A549 (cell line): Measurements from ENCODE around the gene HIVEP3. TPM values are rescaled to one million over a fixed set of nuclear protein-coding genes. Genes with fewer than 3 reads are reported as not detected.

Experiments
- ATAC-seq, 2 experiments: fragments of 200-7000 bp in 1 of 2; fragments of >200 bp in 1 of 2; cut with Nextera tagmentation in 1 of 2; cut with Tn5 transposase in 1 of 2; 3 replicates each; pipeline versions ENCODE4 v1.8.0 to v1.9.1; 2018 to 2020; ENCODE audit warnings: mild to moderate bottlenecking in 1 of 2, moderate library complexity in 1 of 2
- CTCF ChIA-PET: fragments of 300-600 bp; sonication (Branson Sonifier 250); formaldehyde crosslinking; extraction: SDS; loops from one replicate; lab custom pipeline; 2021; ENCODE audit warnings: antibody characterized with exemption, inconsistent platforms; lab: Yijun Ruan, JAX
- POLR2A ChIA-PET: fragments of 350-600 bp; formaldehyde crosslinking; extraction: SDS; loops from one replicate; lab custom pipeline; 2021; ENCODE audit warnings: antibody characterized with exemption, inconsistent platforms; lab: Yijun Ruan, JAX
- DNase-seq, 2 experiments: peaks; one replicate each; pipeline versions ENCODE4 v3.0.0 to v3.0.0-alpha.2; 2011 to 2016; ENCODE audit warnings: low read depth in 1 of 2, low spot score in 1 of 2
- FAIRE-seq: peaks from 2 replicates; lab custom pipeline; 2011; peaks lifted over from hg19 to GRCh38; lab: Jason Lieb, UNC
- H3K27ac ChIP-seq, 2 experiments: fragments of >200 bp; sonication (Bioruptor Twin); formaldehyde crosslinking; 3 replicates each; pipeline ENCODE4 v1.5.1; 2016 to 2017
- H3K4me1 ChIP-seq: fragments of >200 bp; sonication (Bioruptor Twin); formaldehyde crosslinking; 3 replicates; pipeline ENCODE4 v1.6.1; 2016
- H3K4me2 ChIP-seq: fragments of >200 bp; sonication (Bioruptor Twin); formaldehyde crosslinking; 3 replicates; pipeline ENCODE4 v1.6.1; 2016
- H3K4me3 ChIP-seq: fragments of >200 bp; sonication (Bioruptor Twin); formaldehyde crosslinking; 3 replicates; pipeline ENCODE4 v1.5.1; 2016
- H3K9me3 ChIP-seq: fragments of >200 bp; sonication (Bioruptor Twin); formaldehyde crosslinking; 3 replicates; pipeline ENCODE4 v1.6.1; 2016
- ATOH8 ChIP-seq: fragments of 250-450 bp; sonication (Bioruptor Pico); IDR thresholded peaks from 2 replicates; pipeline ENCODE4 v1.5.0; 2020; ENCODE audit warnings: low read depth, mild to moderate bottlenecking, moderate library complexity
- BCL3 ChIP-seq: fragments of >200 bp; sonication (Bioruptor Twin); formaldehyde crosslinking; IDR thresholded peaks from 3 replicates; pipeline ENCODE4 v1.6.1; 2016
- BHLHE40 ChIP-seq: IDR thresholded peaks from 2 replicates; pipeline ENCODE4 v1.6.1; 2012; ENCODE audit warnings: low read depth, low read length, inconsistent platforms
- CTCF ChIP-seq: fragments of >200 bp; sonication (Bioruptor Twin); formaldehyde crosslinking; IDR thresholded peaks from 3 replicates; pipeline ENCODE4 v1.5.1; 2016
- EP300 ChIP-seq, 2 experiments: fragments of >200 bp; sonication (Bioruptor Twin); formaldehyde crosslinking; IDR thresholded peaks; 2 replicates in 1 of 2; 3 replicates in 1 of 2; pipeline ENCODE4 v1.6.1; 2016 to 2017
- ESRRA ChIP-seq: fragments of 150-350 bp; IDR thresholded peaks from 2 replicates; pipeline ENCODE4 v1.6.1; 2014; ENCODE audit warnings: mild to moderate bottlenecking, low read length, borderline replicate concordance
- FOSB ChIP-seq: fragments of 250-450 bp; sonication (Bioruptor Pico); IDR thresholded peaks from 2 replicates; pipeline ENCODE4 v1.5.0; 2020; ENCODE audit warnings: mild to moderate bottlenecking, moderate library complexity
- HES2 ChIP-seq: fragments of >200 bp; sonication (Bioruptor Twin); formaldehyde crosslinking; IDR thresholded peaks from 2 replicates; pipeline ENCODE4 v1.6.1; 2016
- HEYL ChIP-seq: fragments of 250-450 bp; sonication (Bioruptor Pico); IDR thresholded peaks from 2 replicates; pipeline ENCODE4 v1.8.0; 2021; ENCODE audit warnings: mild to moderate bottlenecking, moderate library complexity
- HOXB13 ChIP-seq: fragments of 250-450 bp; sonication (Bioruptor Pico); IDR thresholded peaks from 2 replicates; pipeline ENCODE4 v1.5.0; 2020; ENCODE audit warnings: low read depth, mild to moderate bottlenecking, moderate library complexity
- MAX ChIP-seq: IDR thresholded peaks from 2 replicates; pipeline ENCODE4 v1.6.1; 2012
- MAZ ChIP-seq: fragments of 150-350 bp; IDR thresholded peaks from 2 replicates; pipeline ENCODE4 v1.6.1; 2014; ENCODE audit warnings: antibody characterized with exemption, low read depth, low read length, borderline replicate concordance
- NR3C1 ChIP-seq: fragments of >200 bp; sonication (Bioruptor Twin); formaldehyde crosslinking; IDR thresholded peaks from 3 replicates; pipeline ENCODE4 v1.6.1; 2017
- PHF8 ChIP-seq: fragments of 200-600 bp; sonication (generic); IDR thresholded peaks from 2 replicates; pipeline ENCODE4 v1.6.1; 2016; ENCODE audit warnings: low read depth, mild to moderate bottlenecking, antibody characterized with exemption, moderate library complexity, borderline replicate concordance
- POLR2AphosphoS2 ChIP-seq: conservative IDR thresholded peaks from 2 replicates; pipeline ENCODE4 v1.6.1; 2012; ENCODE audit warnings: low read length, improper control_type of control experiment, inconsistent platforms
- SMC3 ChIP-seq: fragments of >200 bp; sonication (Bioruptor Twin); formaldehyde crosslinking; IDR thresholded peaks from 3 replicates; pipeline ENCODE4 v1.6.1; 2018; ENCODE audit warnings: inconsistent platforms
- TFCP2L1 ChIP-seq: fragments of 250-450 bp; sonication (Bioruptor Pico); IDR thresholded peaks from 2 replicates; pipeline ENCODE4 v1.5.0; 2021; ENCODE audit warnings: mild to moderate bottlenecking
- TP53 ChIP-seq: fragments of 250-450 bp; sonication (Bioruptor Pico); IDR thresholded peaks from 2 replicates; pipeline ENCODE4 v1.5.0; 2021; ENCODE audit warnings: mild to moderate bottlenecking, moderate library complexity
- USF2 ChIP-seq: fragments of 450-650 bp; IDR thresholded peaks from 2 replicates; pipeline ENCODE4 v1.6.1; 2014; ENCODE audit warnings: antibody characterized with exemption
- ZNF302 ChIP-seq: fragments of 250-450 bp; sonication (Bioruptor Pico); IDR thresholded peaks from 2 replicates; pipeline ENCODE4 v1.9.0; 2021; ENCODE audit warnings: inconsistent platforms, mild to moderate bottlenecking, moderate library complexity
- WGBS: methylation state at CpG from one replicate; pipeline ENCODE4 v1.1.6; 2017; ENCODE audit errors: missing lambda C conversion rate; 5-methylcytosine and 5-hydroxymethylcytosine counted together
- polyA plus RNA-seq, 4 experiments: library from polyadenylated mRNA; depleted of rRNA in 3 of 4; stranded (reverse); fragments of >200 nt; fragmentation: RNase III in 1 of 4; extraction: RNeasy Plus Mini Kit Qiagen cat#74134 plus additional on column Dnase treatment in 1 of 4; gene quantifications; 2 replicates in 3 of 4; 3 replicates in 1 of 4; pipeline ENCODE4 v1.2.3, GENCODE V29; 2011 to 2017

HIVEP3 gene
- polyA plus RNA-seq, 2 of the 4 experiments (the other 2 are of a cell fraction) = 1.5 to 2.0 TPM

GRCh38 chr1:41501581-41501980, 417.1 kb downstream of the HIVEP3 start:
- no peak for TF ChIP-seq CTCF
- no peak for TF ChIP-seq POLR2AphosphoS2
- TF ChIP-seq MAZ = no peak
- TF ChIP-seq EP300 (IDR thresholded peaks at IDR 0.05) = no peak
- Histone ChIP-seq H3K9me3 (no peaks in the 10 kb centered on the region), H3K27ac (no peak overlapping the region; a peak in 1 of 6 replicates), H3K4me3 (no peak overlapping the region), H3K4me2 (no peak overlapping the region), H3K4me1 (peaks cover 50% of the 10 kb centered on the region)
- WGBS = no CpG with 5 or more reads among the region's 20 CpGs
- ATAC-seq (no peak), FAIRE-seq (no peak), DNase-seq (no peak)
- ChIA-PET CTCF (interaction anchor here (1.2 to 4.4 kb wide), 4 partner anchors 11 to 30 kb away, joined by 3 to 29 read pairs (median 8); no protein-coding TSS in a partner anchor), POLR2A (no interaction called here)

- Histone ChIP-seq H3K4me2 (0 out of 3 replicates have a peak overlapping the region, but pooled peaks have one; percentile 42), H3K27ac (peak overlapping the region; percentile 20 to 66; a peak in 4 of 6 replicates), H3K4me3 (no peak overlapping the region), H3K9me3 (no peaks in the 10 kb centered on the region), H3K4me1 (peaks cover 54% of the 10 kb centered on the region)
- FAIRE-seq (no peak), ATAC-seq (peak in 1 of 2 experiments; percentile 15; a peak in 1 of 6 replicates), DNase-seq (no peak)
- TF ChIP-seq PHF8 (no peak), HOXB13 (CRISPR knock-in tag) (no peak), FOSB (CRISPR knock-in tag) (no peak), ESRRA (no peak), BHLHE40 (no peak), MAX (no peak), USF2 (no peak), TP53 (no peak), HES2 (no peak), TFCP2L1 (CRISPR knock-in tag) (no peak), POLR2AphosphoS2 (no peak), ATOH8 (CRISPR knock-in tag) (no peak), SMC3 (no peak), HEYL (CRISPR knock-in tag) (no peak)
- ChIA-PET POLR2A (no interaction called here), CTCF (interaction anchor here (0.6 to 4.4 kb wide), 5 partner anchors 10 to 470 kb away, joined by 3 to 29 read pairs (median 4); no protein-coding TSS in a partner anchor)
- WGBS = 91% methylated on average over 4 of the region's 7 CpGs
These were observed 417.8 kb downstream of the HIVEP3 start for GRCh38 chr1:41500781-41501518.

GRCh38 chr1:41500378-41500777, 418.3 kb downstream of the HIVEP3 start:
- FAIRE-seq (no peak), DNase-seq (peak; percentile 44 to 52), ATAC-seq (peak; percentile 34 to 35; a peak in 4 of 6 replicates)
- TF ChIP-seq HOXB13 (CRISPR knock-in tag) = no peak
- TF ChIP-seq MAX = no peak
- TF ChIP-seq ATOH8 (CRISPR knock-in tag) = no peak
- no peak for TF ChIP-seq TFCP2L1 (CRISPR knock-in tag)
- TF ChIP-seq NR3C1 = no peak
- TF ChIP-seq MAZ = no peak
- no peak for TF ChIP-seq PHF8
- no peak for TF ChIP-seq BCL3
- TF ChIP-seq ZNF302 (CRISPR knock-in tag) = no peak
- no peak for TF ChIP-seq FOSB (CRISPR knock-in tag)
- no peak for TF ChIP-seq BHLHE40
- 94% methylated on average over 3 of the region's 10 CpGs for WGBS
- H3K4me1 ChIP-seq = peaks cover 60% of the 10 kb centered on the region
- peak overlapping the region; percentile 42; the same call in 2 of the 3 replicates for H3K4me2 ChIP-seq
- no peaks in the 10 kb centered on the region for H3K9me3 ChIP-seq
- ChIA-PET POLR2A (no interaction called here), CTCF (interaction anchor here (0.6 to 4.4 kb wide), 5 partner anchors 9 to 471 kb away, joined by 3 to 29 read pairs (median 4); no protein-coding TSS in a partner anchor)
- H3K27ac ChIP-seq = peak overlapping the region; percentile 62 to 66; a peak in 4 of 6 replicates
- no peak overlapping the region for H3K4me3 ChIP-seq
